HCT116 (cell line): ENCODE data around the gene SUN2. TPM values are rescaled to one million over a fixed set of nuclear protein-coding genes. Genes with fewer than 3 reads are reported as not detected.

Source experiments
- ATAC-seq: fragments of 200-7000 bp; cut with Tn5 transposase; 2 replicates; pipeline ENCODE4 v1.9.1; 2020; ENCODE audit warnings: mild to moderate bottlenecking, moderate library complexity
- BruUV-seq: library from RNA; stranded (reverse); fragments of 400-500 nt; replicated peaks from 2 replicates; lab custom pipeline; 2021; lab: Mats Ljungman, UMichigan
- CTCF ChIA-PET: fragments of 300-600 bp; sonication (Branson Sonifier 250); formaldehyde crosslinking; loops from one replicate; lab custom pipeline; 2021; ENCODE audit warnings: antibody characterized with exemption; lab: Charles Lee
- POLR2A ChIA-PET: fragments of 300-600, 350-600 bp; sonication (Branson Sonifier 250); formaldehyde crosslinking; loops from one replicate; lab custom pipeline; 2021; ENCODE audit warnings: antibody characterized with exemption; lab: Charles Lee
- RAD21 ChIA-PET, 2 experiments: fragments of 300-600 bp; sonication (Branson Sonifier 250); formaldehyde crosslinking; loops; one replicate each; lab custom pipeline; 2023; ENCODE audit warnings: low total read pairs in 2 of 2; ENCODE audit not compliant: uncharacterized antibody in 2 of 2, unreplicated experiment in 2 of 2, low non-redundant PET in 1 of 2; lab: Charles Lee
- DNase-seq: peaks from one replicate; pipeline ENCODE4 v3.0.0-alpha.2; 2010; ENCODE audit warnings: low read depth, low spot score
- H2AFZ ChIP-seq: fragments of 200-600 bp; shearing (Covaris generic), sonication (generic); 2 replicates; pipeline ENCODE4 v1.6.1; 2017; ENCODE audit warnings: low read depth, mixed run types, mixed read lengths, antibody characterized with exemption, low read length; ENCODE audit not compliant: poor library complexity, severe bottlenecking
- H3K27ac ChIP-seq: 2 replicates; pipeline ENCODE4 v1.5.1; 2012; ENCODE audit warnings: low read depth, low read length
- H3K27me3 ChIP-seq: fragments of 200-600 bp; sonication (generic); 2 replicates; pipeline ENCODE4 v1.6.1; 2016; ENCODE audit warnings: mixed run types, low read length, mixed read lengths; ENCODE audit not compliant: insufficient read depth
- H3K36me3 ChIP-seq, 2 experiments: fragments of 200-500 bp in 1 of 2; fragments of 200-600 bp in 1 of 2; sonication (Bioruptor generic) in 1 of 2; sonication (generic) in 1 of 2; 2 replicates each; pipeline versions ENCODE4 v1.5.1 to v1.6.1; 2014 to 2016; ENCODE audit warnings: low read length in 2 of 2, inconsistent platforms in 1 of 2, mixed read lengths in 1 of 2, mixed run types in 1 of 2; ENCODE audit not compliant: insufficient read depth in 2 of 2, control insufficient read depth in 1 of 2
- H3K4me1 ChIP-seq, 2 experiments: fragments of 200-600 bp in 1 of 2; sonication (generic) in 1 of 2; 2 replicates each; pipeline versions ENCODE4 v1.5.1 to v1.6.1; 2012 to 2017; ENCODE audit warnings: low read length in 2 of 2, inconsistent platforms in 1 of 2, mild to moderate bottlenecking in 1 of 2, mixed read lengths in 1 of 2, mixed run types in 1 of 2, moderate library complexity in 1 of 2; ENCODE audit not compliant: insufficient read depth in 2 of 2, control insufficient read depth in 1 of 2
- H3K4me2 ChIP-seq: fragments of 200-600 bp; sonication (generic); 2 replicates; pipeline ENCODE4 v1.6.1; 2017; ENCODE audit warnings: mixed run types, low read length, mixed read lengths
- H3K4me3 ChIP-seq, 2 experiments: fragments of 200-600 bp in 1 of 2; sonication (generic) in 1 of 2; replicated peaks in 1 of 2; 2 replicates each; pipeline ENCODE4 v1.5.1; 2011 to 2016; ENCODE audit warnings: low read length in 2 of 2, control low read depth in 1 of 2, low read depth in 1 of 2, mild to moderate bottlenecking in 1 of 2, mixed read lengths in 1 of 2, mixed run types in 1 of 2
- H3K79me2 ChIP-seq: fragments of 200-600 bp; sonication (generic); 2 replicates; pipeline ENCODE4 v1.6.1; 2017; ENCODE audit warnings: mild to moderate bottlenecking, mixed run types, low read length, moderate library complexity, mixed read lengths; ENCODE audit not compliant: insufficient read depth
- H3K9ac ChIP-seq: fragments of 200-600 bp; sonication (generic); 2 replicates; pipeline ENCODE4 v1.6.1; 2016; ENCODE audit warnings: low read length, mixed read lengths
- H3K9me2 ChIP-seq: fragments of 200-600 bp; sonication (generic), shearing (Covaris generic); 2 replicates; pipeline ENCODE4 v1.6.1; 2017; ENCODE audit warnings: mixed run types, mild to moderate bottlenecking, moderate library complexity; ENCODE audit not compliant: insufficient read depth
- H3K9me3 ChIP-seq, 2 experiments: fragments of 200-500 bp in 1 of 2; fragments of 200-600 bp in 1 of 2; sonication (Bioruptor generic) in 1 of 2; sonication (generic) in 1 of 2; 2 replicates each; pipeline ENCODE4 v1.6.1; 2014 to 2017; ENCODE audit warnings: low read length in 2 of 2, mixed read lengths in 2 of 2, inconsistent platforms in 1 of 2, low read depth in 1 of 2, mild to moderate bottlenecking in 1 of 2, mixed run types in 1 of 2, moderate library complexity in 1 of 2; ENCODE audit not compliant: control insufficient read depth in 1 of 2, insufficient read depth in 1 of 2
- H4K20me1 ChIP-seq: fragments of 200-600 bp; sonication (generic), shearing (Covaris generic); 2 replicates; pipeline ENCODE4 v1.6.1; 2017; ENCODE audit warnings: mixed run types, mild to moderate bottlenecking, moderate library complexity; ENCODE audit not compliant: insufficient read depth
- CBX3 ChIP-seq: IDR thresholded peaks from 2 replicates; pipeline ENCODE4 v1.6.1; 2012; ENCODE audit warnings: low read depth
- EGR1 ChIP-seq: IDR thresholded peaks from 2 replicates; pipeline ENCODE4 v1.6.1; 2012; ENCODE audit warnings: low read depth
- EZH2phosphoT487 ChIP-seq: fragments of 200-600 bp; IDR thresholded peaks from 2 replicates; pipeline ENCODE4 v1.6.1; 2018; ENCODE audit warnings: antibody characterized with exemption, borderline replicate concordance
- FOSL1 ChIP-seq: IDR thresholded peaks from 2 replicates; pipeline ENCODE4 v1.6.1; 2012; ENCODE audit warnings: low read depth
- JUND ChIP-seq: IDR thresholded peaks from 2 replicates; pipeline ENCODE4 v1.6.1; 2012
- SP1 ChIP-seq: IDR thresholded peaks from 2 replicates; pipeline ENCODE4 v1.6.1; 2012; ENCODE audit warnings: low read depth
- TCF7L2 ChIP-seq: IDR thresholded peaks from 2 replicates; pipeline ENCODE4 v1.7.0; 2011; ENCODE audit warnings: borderline replicate concordance, inconsistent platforms; ENCODE audit not compliant: insufficient read depth, insufficient read length; ENCODE audit errors: extremely low read depth
- YY1 ChIP-seq: IDR thresholded peaks from 2 replicates; pipeline ENCODE4 v1.6.1; 2011; ENCODE audit warnings: low read length, low read depth, moderate library complexity, mild to moderate bottlenecking; ENCODE audit not compliant: insufficient replicate concordance; ENCODE audit errors: extremely low read depth
- ZNF274 ChIP-seq: fragments of 200-500 bp; sonication (Bioruptor generic); IDR thresholded peaks from 2 replicates; pipeline ENCODE4 v1.6.1; 2014; ENCODE audit warnings: mild to moderate bottlenecking, low read depth, low read length, inconsistent platforms
- intact Hi-C: fragments of 100-400 bp; cut with micrococcal nuclease; formaldehyde crosslinking; loops from 2 replicates; pipeline ENCODE4 v1.10.0; 2022
- total RNA-seq: library from RNA; stranded (reverse); gene quantifications from one replicate; pipeline ENCODE4 v1.2.1, GENCODE V29; 2021; ENCODE audit not compliant: unreplicated experiment
- TF ChIP-seq, protein P1 (sequence below): IDR thresholded peaks from 2 replicates; pipeline ENCODE4 v1.6.1; 2012
- TF ChIP-seq, protein P2 (sequence below): IDR thresholded peaks from 2 replicates; pipeline ENCODE4 v1.6.1; 2012; ENCODE audit warnings: low read depth
- TF ChIP-seq, protein P3 (sequence below): IDR thresholded peaks from 2 replicates; pipeline ENCODE4 v1.6.1; 2012

Gene SUN2
- total RNA-seq, 1 experiment from 2014 or later = 71.6 TPM

DNA sequence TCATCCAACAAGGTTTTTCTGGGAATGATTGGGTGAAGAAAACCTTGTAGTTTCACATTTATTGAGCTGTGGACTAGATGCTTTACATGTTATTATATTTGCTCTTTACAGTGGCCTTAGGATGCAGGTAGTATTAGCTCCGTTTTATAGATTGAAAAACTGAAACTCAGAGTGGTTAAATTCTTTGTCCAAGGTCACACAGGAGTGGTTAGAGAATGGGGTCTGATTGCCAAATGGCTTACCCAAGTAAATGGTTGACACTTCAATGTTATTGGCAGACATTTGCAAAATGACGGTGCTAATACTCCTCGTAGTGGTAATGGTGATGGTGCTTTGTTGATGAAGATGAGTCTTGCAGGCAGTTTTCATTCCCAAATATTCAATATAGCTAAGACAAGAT, 47.8 kb downstream of the SUN2 start:
- intact Hi-C loops = no loop called here
- CTCF ChIA-PET = interaction anchor here (0.8 to 1.8 kb wide), 3 partner anchors 10 to 414 kb away, joined by 3 to 4 read pairs (median 3); no protein-coding TSS in a partner anchor
- H3K27ac ChIP-seq = no peak overlapping the region

DNA sequence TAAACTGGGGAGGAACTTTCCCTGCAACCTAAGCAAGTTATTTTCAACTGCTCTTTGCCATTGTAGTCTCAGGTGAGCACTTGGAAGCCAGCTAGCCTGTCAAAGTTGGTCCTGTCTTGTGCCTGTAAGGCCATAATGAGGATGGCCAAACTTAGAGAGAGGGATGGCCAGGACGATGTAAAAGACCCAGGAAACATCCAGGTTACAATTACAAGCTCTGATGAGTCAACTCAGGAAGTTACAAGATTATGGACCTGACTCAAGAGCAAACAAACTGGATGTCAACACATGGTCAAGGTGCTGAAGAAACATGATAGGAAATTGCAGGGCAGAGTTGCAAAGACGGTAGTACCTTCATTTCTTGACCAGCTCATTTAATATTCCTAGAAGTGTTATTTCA, 48.5 kb downstream of the SUN2 start:
- intact Hi-C loops = no loop called here
- TF ChIP-seq CBX3 (peak; percentile 59; the same call in 1 of the 2 replicates), YY1 (no peak), EZH2phosphoT487 (no peak), EGR1 (no peak), TCF7L2 (no peak), JUND (peak; percentile 55; the same call in 1 of the 2 replicates), SP1 (peak; percentile 65), FOSL1 (peak; percentile 72)
- TF ChIP-seq, protein P1, sequence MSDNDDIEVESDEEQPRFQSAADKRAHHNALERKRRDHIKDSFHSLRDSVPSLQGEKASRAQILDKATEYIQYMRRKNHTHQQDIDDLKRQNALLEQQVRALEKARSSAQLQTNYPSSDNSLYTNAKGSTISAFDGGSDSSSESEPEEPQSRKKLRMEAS = peak; percentile 77
- TF ChIP-seq, protein P2, sequence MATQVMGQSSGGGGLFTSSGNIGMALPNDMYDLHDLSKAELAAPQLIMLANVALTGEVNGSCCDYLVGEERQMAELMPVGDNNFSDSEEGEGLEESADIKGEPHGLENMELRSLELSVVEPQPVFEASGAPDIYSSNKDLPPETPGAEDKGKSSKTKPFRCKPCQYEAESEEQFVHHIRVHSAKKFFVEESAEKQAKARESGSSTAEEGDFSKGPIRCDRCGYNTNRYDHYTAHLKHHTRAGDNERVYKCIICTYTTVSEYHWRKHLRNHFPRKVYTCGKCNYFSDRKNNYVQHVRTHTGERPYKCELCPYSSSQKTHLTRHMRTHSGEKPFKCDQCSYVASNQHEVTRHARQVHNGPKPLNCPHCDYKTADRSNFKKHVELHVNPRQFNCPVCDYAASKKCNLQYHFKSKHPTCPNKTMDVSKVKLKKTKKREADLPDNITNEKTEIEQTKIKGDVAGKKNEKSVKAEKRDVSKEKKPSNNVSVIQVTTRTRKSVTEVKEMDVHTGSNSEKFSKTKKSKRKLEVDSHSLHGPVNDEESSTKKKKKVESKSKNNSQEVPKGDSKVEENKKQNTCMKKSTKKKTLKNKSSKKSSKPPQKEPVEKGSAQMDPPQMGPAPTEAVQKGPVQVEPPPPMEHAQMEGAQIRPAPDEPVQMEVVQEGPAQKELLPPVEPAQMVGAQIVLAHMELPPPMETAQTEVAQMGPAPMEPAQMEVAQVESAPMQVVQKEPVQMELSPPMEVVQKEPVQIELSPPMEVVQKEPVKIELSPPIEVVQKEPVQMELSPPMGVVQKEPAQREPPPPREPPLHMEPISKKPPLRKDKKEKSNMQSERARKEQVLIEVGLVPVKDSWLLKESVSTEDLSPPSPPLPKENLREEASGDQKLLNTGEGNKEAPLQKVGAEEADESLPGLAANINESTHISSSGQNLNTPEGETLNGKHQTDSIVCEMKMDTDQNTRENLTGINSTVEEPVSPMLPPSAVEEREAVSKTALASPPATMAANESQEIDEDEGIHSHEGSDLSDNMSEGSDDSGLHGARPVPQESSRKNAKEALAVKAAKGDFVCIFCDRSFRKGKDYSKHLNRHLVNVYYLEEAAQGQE = no peak
- POLR2A ChIA-PET = interaction anchor here (0.8 to 1.6 kb wide), 3 partner anchors 9 to 11 kb away, joined by 3 to 6 read pairs (median 3); no protein-coding TSS in a partner anchor
- RAD21 ChIA-PET = no interaction called here
- Histone ChIP-seq H3K9me2 (no peaks in the 10 kb centered on the region), H3K9ac (peak overlapping the region; percentile 93), H3K9me3 (no peaks in the 10 kb centered on the region), H3K4me2 (peak overlapping the region; percentile 88), H2AFZ (no peak overlapping the region), H3K27me3 (no peaks in the 10 kb centered on the region), H3K36me3 (peaks cover 0 to 10% of the 10 kb centered on the region in 2 experiments; a peak in 2 of 4 replicates), H3K4me1 (peaks cover 15 to 37% of the 10 kb centered on the region in 2 experiments), H3K4me3 (peak overlapping the region; percentile 85 to 91), H3K79me2 (peaks cover 64% of the 10 kb centered on the region), H3K27ac (no peak overlapping the region), H4K20me1 (no peaks in the 10 kb centered on the region)
- CTCF ChIA-PET = interaction anchor here (0.8 to 1.8 kb wide), 3 partner anchors 11 to 414 kb away, joined by 3 to 4 read pairs (median 3); no protein-coding TSS in a partner anchor
- BruUV-seq = TSS peak; percentile 60
- no peak for DNase-seq
- no peak for ATAC-seq

More for the DNA sequence above, 47.8 kb downstream of the SUN2 start:
- Histone ChIP-seq H3K9me3 (no peaks in the 10 kb centered on the region), H3K4me1 (peaks cover 15 to 37% of the 10 kb centered on the region in 2 experiments), H3K79me2 (peaks cover 70% of the 10 kb centered on the region), H3K9ac (no peak overlapping the region), H3K9me2 (no peaks in the 10 kb centered on the region), H4K20me1 (no peaks in the 10 kb centered on the region), H3K27me3 (no peaks in the 10 kb centered on the region), H2AFZ (no peak overlapping the region), H3K4me3 (no peak overlapping the region), H3K36me3 (peaks cover 0 to 10% of the 10 kb centered on the region in 2 experiments; a peak in 2 of 4 replicates), H3K4me2 (peak overlapping the region; percentile 88)
- ChIA-PET POLR2A (interaction anchor here (0.8 to 1.6 kb wide), 3 partner anchors 10 to 11 kb away, joined by 3 to 6 read pairs (median 3); no protein-coding TSS in a partner anchor), RAD21 (no interaction called here)
- DNase-seq = no peak
- no TSS peak for BruUV-seq
- TF ChIP-seq ZNF274 (no peak), EGR1 (no peak), JUND (no peak)
- TF ChIP-seq, protein P1 = no peak
- TF ChIP-seq, protein P3, sequence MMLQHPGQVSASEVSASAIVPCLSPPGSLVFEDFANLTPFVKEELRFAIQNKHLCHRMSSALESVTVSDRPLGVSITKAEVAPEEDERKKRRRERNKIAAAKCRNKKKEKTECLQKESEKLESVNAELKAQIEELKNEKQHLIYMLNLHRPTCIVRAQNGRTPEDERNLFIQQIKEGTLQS = no peak
- no peak for ATAC-seq
